Amniotic epithelial cell (primary cell): ENCODE measurements around the gene ELF1.
"Not testable (repeated sequence)": the region's sequence is repeated elsewhere in the genome, so short reads cannot be mapped to it uniquely, and the experiment has no call there.

ENCODE experiments used
- DNase-seq: peaks from one replicate; pipeline ENCODE4 v3.0.0-alpha.2; 2010; ENCODE audit warnings: low read depth

Gene ELF1

DNA sequence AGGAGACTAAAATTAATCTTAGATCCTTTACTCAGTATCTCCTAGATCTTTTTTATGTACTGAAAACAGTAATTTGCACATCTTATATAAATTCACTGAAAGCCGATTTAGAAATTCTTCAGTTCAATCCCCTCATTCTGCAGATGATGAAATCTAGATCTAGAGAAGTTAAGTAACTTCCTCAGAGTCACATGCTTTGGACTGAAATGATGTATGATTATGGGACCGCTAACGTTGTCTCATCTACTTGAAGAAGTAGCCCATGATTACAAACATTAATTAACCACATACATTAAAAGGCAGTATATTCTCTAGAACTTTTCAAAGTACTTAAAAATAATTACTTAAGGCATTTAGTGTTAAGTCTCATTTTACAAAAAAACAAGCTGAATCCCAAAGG is 37.8 kb downstream of the ELF1 start:
- DNase-seq = peak; percentile 77

GRCh38 chr13:40980461-40980860 is 38.7 kb downstream of the ELF1 start:
- DNase-seq = no peak

GRCh38 chr13:40979232-40979631 is 39.9 kb downstream of the ELF1 start:
- DNase-seq = no peak

GRCh38 chr13:40978109-40978508 is 41.0 kb downstream of the ELF1 start:
- not testable (repeated sequence) for DNase-seq

DNA sequence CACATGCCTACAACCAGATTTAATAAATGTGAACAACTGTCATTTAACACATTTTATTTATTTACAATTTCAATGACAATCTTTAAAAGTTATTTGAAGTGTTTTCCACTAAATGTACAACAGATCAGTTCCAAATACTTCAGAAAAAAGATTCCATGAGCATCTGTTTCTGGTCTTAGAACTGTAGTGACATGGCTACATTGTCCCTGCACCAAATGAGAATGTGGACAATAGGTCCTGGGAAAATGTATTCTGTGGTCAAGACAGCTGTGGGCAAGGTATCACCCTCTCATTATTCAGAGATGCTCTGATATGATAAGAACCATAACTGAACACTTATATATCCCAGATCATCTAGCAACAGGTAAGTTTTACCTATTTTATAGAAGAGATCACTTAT is 43.7 kb downstream of the ELF1 start:
- DNase-seq = no peak

DNA sequence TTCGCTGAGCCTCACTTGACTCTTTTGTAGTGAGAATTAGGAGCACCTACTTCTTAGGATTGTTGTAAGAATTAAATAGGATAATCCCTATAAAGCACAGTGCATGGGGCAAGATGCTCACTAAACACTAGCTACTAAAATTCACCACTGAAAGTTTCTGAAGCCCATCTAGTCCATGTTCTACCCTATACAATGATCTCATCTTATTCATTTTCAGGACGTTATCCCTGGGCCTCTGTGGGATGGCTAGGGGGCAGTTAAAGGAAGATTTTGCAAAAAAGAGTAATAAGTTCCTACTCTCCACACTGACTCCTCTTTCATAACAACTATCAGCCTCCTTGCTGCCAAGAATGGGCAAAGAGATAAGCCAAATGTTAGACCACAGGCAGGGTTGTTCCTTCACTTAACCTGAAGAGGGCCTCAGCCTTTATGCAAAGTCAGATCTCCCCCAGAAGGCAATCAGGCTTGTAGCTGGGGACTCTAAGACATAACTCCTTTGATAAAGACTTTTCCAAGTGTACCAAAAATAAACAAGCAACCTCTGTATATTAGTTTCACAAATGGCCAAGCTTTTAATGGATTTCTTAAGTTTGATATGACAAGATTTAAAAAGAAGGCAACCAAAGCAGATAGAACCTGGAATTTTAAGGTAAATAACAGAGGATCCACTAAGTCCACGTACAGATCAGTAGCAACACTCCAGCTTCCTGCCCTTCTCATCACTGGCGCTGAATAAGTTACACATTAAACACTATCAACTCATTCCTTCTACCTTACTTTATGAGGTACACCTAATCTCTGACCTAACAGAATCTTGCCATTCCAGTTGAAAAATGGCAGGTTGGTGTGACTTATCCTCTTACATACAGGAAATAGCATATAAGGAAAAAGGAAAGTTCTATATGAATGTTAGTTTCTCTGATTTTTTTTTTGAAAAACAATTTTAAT is 44.4 kb downstream of the ELF1 start:
- DNase-seq = peak; percentile 86

DNA sequence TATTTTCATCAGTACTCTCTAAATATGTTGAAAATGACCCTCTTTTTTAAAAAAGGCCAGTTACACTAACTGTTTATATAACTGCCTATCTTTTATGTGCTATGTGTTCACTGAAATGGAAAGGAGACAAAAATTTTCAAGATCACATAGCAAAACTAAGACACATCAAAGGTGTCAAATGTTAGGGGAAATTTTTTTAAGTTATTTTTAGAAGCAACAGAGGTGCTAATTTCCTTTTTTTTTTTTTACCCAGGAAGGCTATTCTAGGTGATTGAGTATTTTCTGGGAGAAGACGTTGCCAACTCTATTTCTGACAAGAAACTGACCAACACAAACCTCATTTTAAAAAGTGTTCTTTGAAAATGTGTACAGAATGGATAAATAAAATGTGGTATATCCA is 45.7 kb downstream of the ELF1 start:
- DNase-seq = no peak

GRCh38 chr13:40971321-40971720 is 47.8 kb downstream of the ELF1 start:
- no peak for DNase-seq

GRCh38 chr13:40970803-40971202 is 48.3 kb downstream of the ELF1 start:
- no peak for DNase-seq

DNA sequence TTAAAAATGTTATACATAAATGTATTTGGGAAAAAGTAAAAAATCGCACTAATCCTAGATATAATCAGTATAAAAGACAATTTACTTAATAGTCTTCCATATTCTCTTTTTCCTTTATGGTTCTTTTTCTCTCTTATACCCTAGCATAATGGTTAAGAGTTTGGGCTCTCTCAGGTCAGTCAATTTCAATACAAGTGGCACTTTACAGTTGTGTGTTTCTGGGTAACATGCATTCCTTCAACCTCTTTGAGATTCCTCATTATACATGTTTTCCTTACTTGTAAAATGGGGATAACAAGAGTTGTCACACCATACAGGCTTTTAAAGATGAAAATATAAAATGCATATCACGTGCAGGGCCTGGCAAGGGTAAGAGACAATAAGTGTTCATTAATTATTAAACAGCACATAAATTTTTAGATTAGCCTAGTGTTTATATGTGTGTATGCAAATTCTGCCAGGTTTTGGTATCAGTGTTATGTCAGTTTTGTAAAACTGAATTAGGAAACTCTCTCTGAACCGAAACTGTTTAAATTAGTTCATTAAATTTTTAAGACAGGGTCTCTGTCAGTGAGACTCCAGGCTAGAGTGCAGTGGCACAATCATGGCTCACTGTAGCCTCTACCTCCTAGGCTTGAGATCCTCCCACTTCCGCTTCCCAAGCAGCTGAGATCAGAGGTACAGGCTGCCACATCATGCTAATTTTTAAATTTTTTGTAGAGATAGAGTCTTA is 49.8 kb downstream of the ELF1 start:
- DNase-seq = no peak

DNA sequence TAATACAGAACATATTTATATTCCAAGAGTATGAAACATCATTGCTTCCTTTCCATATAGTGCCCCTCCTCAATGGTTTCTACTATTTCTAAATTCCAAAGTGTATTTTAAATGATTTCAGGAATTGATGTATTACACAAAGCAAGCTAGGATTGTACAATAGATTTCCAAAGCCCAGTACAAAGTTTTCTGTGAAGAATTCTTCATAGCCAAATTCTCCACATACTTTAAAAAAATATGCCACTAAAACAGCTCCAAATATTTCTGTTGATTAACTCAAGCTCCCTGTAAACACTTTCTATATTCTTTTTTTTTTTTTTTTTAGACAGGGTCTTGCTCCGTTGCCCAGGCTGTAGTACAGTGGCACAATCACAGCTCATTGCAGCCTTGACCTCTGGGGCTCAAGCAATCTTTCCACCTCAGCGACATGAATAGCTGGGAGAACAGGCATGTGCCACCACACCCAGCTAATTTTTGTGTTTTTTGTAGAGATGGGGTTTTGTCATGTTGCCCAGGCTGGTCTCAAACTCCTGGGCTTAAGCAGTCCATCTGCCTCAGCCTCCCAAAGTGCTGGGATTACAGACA is 50.6 kb downstream of the ELF1 start:
- no peak for DNase-seq

GRCh38 chr13:40966298-40966697 is 52.8 kb downstream of the ELF1 start:
- no peak for DNase-seq

- peak; percentile 66 for DNase-seq
These were observed 55.2 kb downstream of the ELF1 start for GRCh38 chr13:40963927-40964326.

GRCh38 chr13:40961826-40962225 is 57.3 kb downstream of the ELF1 start:
- DNase-seq = no peak

GRCh38 chr13:40961214-40961613 is 57.9 kb downstream of the ELF1 start:
- DNase-seq = no peak

DNA sequence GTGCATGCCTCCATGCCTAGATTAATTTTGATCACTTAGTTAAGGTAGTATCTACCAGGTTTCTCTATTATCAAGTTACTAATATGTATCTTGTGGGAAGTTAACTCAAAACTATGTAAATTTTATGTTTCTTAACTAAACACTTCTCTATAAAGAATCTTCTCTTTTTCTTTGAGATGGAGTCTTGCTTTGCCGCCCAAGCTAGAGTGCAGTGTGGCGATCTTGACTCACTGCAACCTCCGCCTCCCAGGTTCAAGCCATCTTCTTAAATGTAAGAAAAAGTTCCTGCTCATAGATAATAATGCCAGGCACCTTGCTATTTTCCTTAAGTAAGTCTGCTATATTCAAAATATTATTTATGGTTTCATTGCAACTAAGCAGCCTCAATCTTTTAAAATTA is 58.4 kb downstream of the ELF1 start:
- no peak for DNase-seq

- no peak for DNase-seq
These were observed 60.5 kb downstream of the ELF1 start for GRCh38 chr13:40958655-40959054.

GRCh38 chr13:40946485-40946884 is 72.6 kb downstream of the ELF1 start:
- DNase-seq = no peak

GRCh38 chr13:40943073-40943472 is 76.0 kb downstream of the ELF1 start:
- DNase-seq = no peak

- DNase-seq = no peak
These were observed 77.5 kb downstream of the ELF1 start for GRCh38 chr13:40941581-40941980.

- DNase-seq = peak; percentile 34
These were observed 78.3 kb downstream of the ELF1 start for GRCh38 chr13:40940841-40941240.

- no peak for DNase-seq
These were observed 85.5 kb downstream of the ELF1 start for GRCh38 chr13:40933508-40934204.
